HT1080 (cell line): ENCODE results near the gene ZNRF2. TPM values are rescaled to one million over a fixed set of nuclear protein-coding genes. Genes with fewer than 3 reads are reported as not detected.

Experiments
- DNase-seq: peaks from one replicate; pipeline ENCODE4 v3.0.0-alpha.2; 2015; ENCODE audit warnings: low read depth
- total RNA-seq: library from RNA; depleted of rRNA; stranded (reverse); fragments of >200 nt; shearing (Covaris generic); gene quantifications from 2 replicates; pipeline ENCODE4 v1.2.3, GENCODE V29; 2014

Gene ZNRF2
- total RNA-seq, 1 experiment from 2014 or later = 9.2 TPM

DNA sequence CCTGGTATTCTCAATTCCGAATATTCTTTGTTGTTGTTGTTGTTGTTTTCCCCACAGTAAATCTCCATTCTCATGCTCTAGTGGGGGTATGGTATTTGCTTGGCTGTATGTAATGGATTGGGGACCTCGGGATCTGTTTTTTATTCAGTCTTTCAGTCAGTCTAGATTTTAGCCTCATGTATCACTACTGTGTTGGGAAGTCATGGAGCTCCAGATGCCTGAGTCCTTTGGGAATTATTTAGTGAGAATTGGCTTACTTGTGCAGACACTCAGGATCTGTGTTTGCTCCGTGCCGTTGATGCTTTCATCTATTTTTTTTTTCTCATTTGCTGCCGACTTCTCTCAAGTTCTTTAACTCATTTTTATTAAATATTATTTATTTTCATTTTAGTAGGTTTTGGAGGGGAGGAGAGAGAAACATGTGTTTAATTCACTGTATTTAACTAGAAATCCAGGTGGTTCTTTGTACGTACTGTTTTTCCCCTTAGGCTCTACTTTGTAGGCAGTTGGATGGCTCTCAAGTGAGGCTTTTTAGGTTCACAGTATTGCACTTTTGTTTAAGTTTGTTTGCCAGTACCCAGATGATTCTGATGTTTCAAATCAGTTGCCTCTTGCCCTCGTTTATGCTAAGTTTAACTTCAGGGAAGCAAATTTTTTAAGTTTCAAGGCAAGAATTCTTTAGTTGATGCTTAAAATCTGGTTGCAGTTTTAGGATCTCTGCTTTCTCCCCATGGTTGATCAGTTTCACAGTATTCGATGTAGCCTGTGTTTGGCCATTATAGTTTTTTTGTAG lies 36.9 kb downstream of the ZNRF2 start:
- no peak for DNase-seq

- DNase-seq = no peak
These were observed 37.4 kb downstream of the ZNRF2 start for GRCh38 chr7:30321882-30322192.

GRCh38 chr7:30322271-30323005 lies 38.0 kb downstream of the ZNRF2 start:
- no peak for DNase-seq

GRCh38 chr7:30323006-30323355 lies 38.6 kb downstream of the ZNRF2 start:
- no peak for DNase-seq

GRCh38 chr7:30327813-30328212 lies 43.4 kb downstream of the ZNRF2 start:
- DNase-seq = no peak

- no peak for DNase-seq
These were observed 44.0 kb downstream of the ZNRF2 start for GRCh38 chr7:30328381-30328780.

DNA sequence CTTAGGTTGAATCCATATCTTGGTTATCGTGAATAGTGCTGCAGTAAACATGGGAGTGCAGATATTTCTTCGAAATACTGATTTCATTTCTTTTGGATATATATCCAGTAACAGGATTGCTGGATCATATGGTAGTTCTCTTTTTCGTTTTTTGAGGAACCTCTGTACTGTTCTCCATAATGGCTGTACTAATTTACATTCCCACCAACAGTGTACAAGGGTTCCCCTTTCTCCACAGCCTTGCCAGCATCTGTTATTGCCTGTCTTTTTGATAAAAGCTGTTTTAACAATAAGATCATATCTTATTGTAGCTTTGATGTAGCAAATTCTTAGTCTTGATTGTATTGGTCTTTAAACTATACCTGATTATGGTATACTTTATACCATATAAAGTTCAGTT lies 45.3 kb downstream of the ZNRF2 start:
- no peak for DNase-seq

DNA sequence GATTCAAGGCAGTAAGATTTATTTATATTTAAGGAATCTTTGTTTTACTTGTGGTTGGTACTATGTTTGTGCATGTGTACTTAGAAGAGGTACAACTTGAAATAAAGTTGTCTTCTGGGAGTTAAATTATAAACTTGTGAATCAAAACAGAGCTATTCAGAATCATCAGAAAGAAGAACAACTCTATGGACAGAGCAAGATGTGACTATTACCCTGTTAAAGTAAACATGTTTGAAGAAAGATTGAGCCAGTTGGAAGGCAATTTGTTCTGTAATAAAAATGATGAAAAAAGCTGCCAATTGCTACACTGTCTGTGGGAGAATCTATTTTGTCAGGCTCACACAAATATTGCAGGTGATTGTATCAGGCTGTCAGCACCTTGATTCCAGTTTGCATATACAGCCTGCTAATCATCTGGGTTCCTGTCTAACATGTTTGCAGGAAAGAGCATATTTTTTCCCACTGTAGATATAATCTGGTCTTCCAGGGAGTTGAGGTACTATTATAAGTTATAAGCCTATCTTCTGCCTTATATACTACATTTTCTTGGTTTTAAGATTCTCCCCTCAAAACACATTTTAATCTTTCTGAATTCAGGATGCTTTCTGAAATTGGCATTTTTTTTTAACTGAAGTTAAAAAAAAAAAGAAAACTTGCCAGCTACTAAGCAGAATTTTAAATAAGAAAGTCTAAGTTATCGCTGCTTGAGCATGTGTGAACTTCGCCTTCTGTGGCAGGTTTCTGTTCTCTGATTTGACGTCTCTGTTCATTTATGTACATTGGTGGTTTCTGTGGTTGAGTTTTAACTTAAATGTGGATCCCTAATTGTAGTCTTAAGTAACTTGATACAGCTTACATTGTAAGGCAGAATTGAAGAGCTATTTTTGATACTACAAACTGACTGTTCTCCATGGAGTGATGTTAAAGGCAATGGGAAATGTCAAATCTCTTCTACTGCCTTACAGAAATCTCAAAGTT lies 46.0 kb downstream of the ZNRF2 start:
- peak; percentile 27 for DNase-seq

GRCh38 chr7:30331338-30331737 lies 46.9 kb downstream of the ZNRF2 start:
- no peak for DNase-seq

DNA sequence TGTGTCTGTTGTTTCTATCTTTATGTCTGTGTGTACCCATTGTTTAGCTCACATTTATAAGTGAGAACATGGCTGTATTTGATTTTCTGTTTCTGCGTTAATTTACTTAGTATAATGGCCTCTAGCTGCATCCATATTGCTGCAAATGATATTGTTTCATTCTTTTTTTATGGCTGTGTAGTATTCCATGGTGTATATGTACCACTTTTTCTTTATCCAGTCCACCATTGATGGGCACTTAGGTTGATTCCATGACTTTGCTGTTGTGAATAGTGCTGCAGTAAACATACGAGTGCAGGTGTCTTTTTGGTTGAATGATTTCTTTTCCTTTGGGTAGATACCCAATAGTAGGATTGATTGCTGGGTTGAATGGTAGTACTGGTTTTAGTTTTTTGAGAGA lies 48.2 kb downstream of the ZNRF2 start:
- no peak for DNase-seq

GRCh38 chr7:30335763-30336487 lies 51.5 kb downstream of the ZNRF2 start:
- DNase-seq = no peak

DNA sequence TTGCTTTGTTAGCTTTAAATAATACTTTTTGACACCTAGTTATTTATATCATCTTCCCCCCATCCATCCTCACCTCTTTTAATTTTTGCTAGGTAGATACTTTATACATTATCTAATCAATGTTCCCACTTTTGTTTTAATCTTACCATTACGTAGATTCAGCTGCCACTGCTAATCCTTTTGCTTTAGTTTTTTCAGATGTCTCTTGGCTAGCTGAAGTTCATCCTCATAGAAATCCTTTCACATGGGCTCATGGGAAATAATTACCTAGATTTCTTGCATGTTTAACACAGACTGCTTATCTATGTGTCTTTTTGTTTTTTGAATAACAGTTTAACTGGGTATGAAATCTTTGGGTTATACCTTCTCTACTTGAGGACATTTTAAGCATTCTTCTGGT lies 60.1 kb downstream of the ZNRF2 start:
- DNase-seq = no peak

GRCh38 chr7:30347226-30348082 lies 63.1 kb downstream of the ZNRF2 start:
- DNase-seq = no peak

DNA sequence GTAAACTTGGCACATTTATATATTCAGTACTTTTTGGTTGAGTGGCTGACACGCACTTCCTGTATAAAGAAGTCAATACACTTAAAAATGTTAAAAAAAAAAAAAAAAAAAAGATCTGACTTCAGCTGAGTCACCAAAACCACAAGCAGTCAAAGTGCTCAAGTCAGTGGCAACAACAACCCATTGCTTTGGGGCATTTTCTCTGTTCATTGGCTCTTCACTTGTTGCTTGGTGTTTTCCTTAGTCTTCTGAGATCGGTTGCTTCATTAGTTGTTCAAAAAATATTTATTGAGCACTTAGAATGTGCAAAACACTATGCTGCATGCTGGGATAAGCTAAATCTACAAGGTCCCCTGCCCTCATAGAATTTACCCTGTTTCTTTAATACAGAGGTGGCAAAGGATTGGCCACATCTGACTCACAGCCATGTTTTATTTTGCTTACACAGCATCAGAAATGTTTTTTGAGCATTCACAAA lies 63.7 kb downstream of the ZNRF2 start:
- peak; percentile 91 for DNase-seq

- DNase-seq = no peak
These were observed 64.8 kb downstream of the ZNRF2 start for GRCh38 chr7:30349170-30349569.

- DNase-seq = no peak
These were observed 65.4 kb downstream of the ZNRF2 start for GRCh38 chr7:30349816-30350215.

DNA sequence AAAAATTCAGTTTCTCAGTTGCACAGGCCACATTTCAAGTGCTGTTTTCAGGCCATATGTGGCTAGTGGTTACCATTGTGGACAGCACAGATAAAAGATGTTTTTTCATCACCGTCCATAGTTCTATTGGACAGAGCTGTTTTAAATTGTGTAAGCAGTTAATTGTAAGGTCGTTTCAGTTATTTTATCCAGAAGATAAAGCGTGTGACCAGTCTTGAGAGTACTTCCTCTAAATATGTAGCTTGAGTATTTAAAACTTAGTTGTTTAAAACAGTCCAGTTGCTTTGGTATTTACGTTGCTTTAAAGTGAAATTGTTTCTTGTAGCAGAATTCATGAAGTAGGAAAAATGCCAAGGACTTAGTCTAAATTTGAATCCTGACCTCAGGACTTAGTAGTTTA lies 66.9 kb downstream of the ZNRF2 start:
- DNase-seq = no peak

DNA sequence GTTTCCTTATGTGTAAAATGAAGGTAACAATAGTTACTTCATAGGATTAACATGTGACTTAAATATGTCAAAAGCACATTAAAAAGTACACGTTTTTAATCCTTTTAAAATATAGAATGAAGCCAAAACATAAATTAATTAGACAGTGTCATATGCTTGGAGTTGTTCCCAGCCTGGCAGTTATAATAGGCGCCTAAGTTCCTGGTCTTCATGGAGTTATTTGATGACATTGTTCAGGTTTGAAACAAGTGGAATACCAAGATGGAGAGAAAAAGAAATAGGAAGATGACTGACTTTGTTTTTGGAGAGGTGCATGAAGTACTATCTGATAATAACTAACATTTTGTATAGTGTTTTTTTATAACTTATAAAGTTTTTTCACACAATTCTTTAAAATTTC lies 67.3 kb downstream of the ZNRF2 start:
- no peak for DNase-seq

- DNase-seq = peak; percentile 13
These were observed 67.8 kb downstream of the ZNRF2 start for GRCh38 chr7:30352169-30352568.

DNA sequence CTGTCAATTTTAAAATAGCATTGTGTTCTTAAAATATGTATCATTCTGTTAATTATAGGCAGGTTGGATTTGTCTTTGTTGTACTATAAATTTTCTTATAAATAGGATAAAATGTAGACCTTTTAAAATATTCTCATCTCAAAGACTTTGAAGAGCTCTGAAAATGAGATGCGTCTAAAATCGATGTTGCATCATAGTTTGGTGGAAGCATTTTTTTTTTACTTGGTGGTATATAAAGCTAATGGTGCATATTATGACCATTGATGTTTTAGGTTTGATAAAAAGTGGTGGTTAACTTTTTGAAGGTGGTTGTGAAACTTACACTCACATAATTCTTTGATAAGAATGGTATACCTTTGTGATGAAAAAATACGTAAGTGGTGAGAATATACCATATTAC lies 69.1 kb downstream of the ZNRF2 start:
- no peak for DNase-seq
